Psoas muscle (tissue), 8 donors: ENCODE results near the gene THBD. TPM values are rescaled to one million over a fixed set of nuclear protein-coding genes. Genes with fewer than 3 reads are reported as not detected.

Source experiments
- ATAC-seq, 4 donors: fragments of 200-7000 bp; cut with Tn5 transposase; one replicate each; pipeline ENCODE4 v1.9.1; 2020; ENCODE audit warnings: moderate library complexity in 3 of 4, mild to moderate bottlenecking in 2 of 4
- DNase-seq, 2 donors: peaks; one replicate each; pipeline ENCODE4 v3.0.0-alpha.2; 2020
- H3K27ac ChIP-seq: fragments of 200-600 bp; one replicate; pipeline ENCODE4 v1.8.0; 2022
- H3K27me3 ChIP-seq, 3 donors: fragments of 200-600 bp in 1 of 3; one replicate each; pipeline versions ENCODE4 v1.6.1 to v1.8.0; 2013 to 2022; ENCODE audit warnings: low read length in 2 of 3, mild to moderate bottlenecking in 2 of 3, moderate library complexity in 1 of 3; ENCODE audit not compliant: insufficient read depth in 3 of 3
- H3K36me3 ChIP-seq, 2 donors: fragments of 200-600 bp in 1 of 2; one replicate each; pipeline versions ENCODE4 v1.6.1 to v1.8.0; 2013 to 2022; ENCODE audit warnings: low read depth in 1 of 2, mild to moderate bottlenecking in 1 of 2, moderate library complexity in 1 of 2; ENCODE audit not compliant: insufficient read depth in 1 of 2
- H3K4me1 ChIP-seq: fragments of 200-600 bp; one replicate; pipeline ENCODE4 v1.8.0; 2022
- H3K4me3 ChIP-seq: fragments of 200-600 bp; one replicate; pipeline ENCODE4 v1.8.0; 2022; ENCODE audit warnings: mild to moderate bottlenecking
- H3K9me3 ChIP-seq: fragments of 200-600 bp; one replicate; pipeline ENCODE4 v1.8.0; 2022
- whole genome bisulfite sequencing, 3 donors: extraction: QIAGEN DNeasy Blood & Tissue Kit; methylation state at CpG; one replicate each; pipeline versions ENCODE4 v1.1.6 to v1.1.7; 2013; 5-methylcytosine and 5-hydroxymethylcytosine counted together
- intact Hi-C, 2 donors: fragments of 100-400 bp; cut with DNase I; formaldehyde crosslinking; loops; one replicate each; pipeline versions ENCODE4 v1.11.0 to v1.14.2; 2022
- polyA plus RNA-seq, 3 donors: library from polyadenylated mRNA; stranded (reverse); fragments of 200-250 nt; gene quantifications; one replicate each; pipeline ENCODE4 v1.2.3, GENCODE V29; 2013
- total RNA-seq, 4 donors: library from RNA; stranded (reverse); fragmentation: NEBNext Ultra II Directional in 2 of 4; extraction: Animal tissue kit (Norgen Biotek cat#: 25700) in 2 of 4; gene quantifications; one replicate each; pipeline versions ENCODE4 v1.2.1 to v1.2.4, GENCODE V29; 2021 to 2023
- TF ChIP-seq, protein P1 (sequence below): fragments of 200-600 bp; IDR thresholded peaks from one replicate; pipeline ENCODE4 v1.8.0; 2022; ENCODE audit warnings: antibody characterized with exemption
- donor health status: healthy with polysubstance abuse.
- donor health status: DM: no; HTN: no; CAD: no; lungs with moderate emphysema.
- donor health status: Bipolar disorder and iron deficiency.
- donor health status: healthy.
- donor health status: DM: yes; HTN: yes; CAD: no.
- donor health status: DM: no; HTN: no; CAD: no.
- donor health status: DM: no; HTN: no; CAD: no.
- donor health status: DM: yes; HTN: yes; CAD: no.

Gene THBD
- total and polyA plus RNA-seq, 7 donors = 6.5 to 604 (median 50.0) TPM

DNA sequence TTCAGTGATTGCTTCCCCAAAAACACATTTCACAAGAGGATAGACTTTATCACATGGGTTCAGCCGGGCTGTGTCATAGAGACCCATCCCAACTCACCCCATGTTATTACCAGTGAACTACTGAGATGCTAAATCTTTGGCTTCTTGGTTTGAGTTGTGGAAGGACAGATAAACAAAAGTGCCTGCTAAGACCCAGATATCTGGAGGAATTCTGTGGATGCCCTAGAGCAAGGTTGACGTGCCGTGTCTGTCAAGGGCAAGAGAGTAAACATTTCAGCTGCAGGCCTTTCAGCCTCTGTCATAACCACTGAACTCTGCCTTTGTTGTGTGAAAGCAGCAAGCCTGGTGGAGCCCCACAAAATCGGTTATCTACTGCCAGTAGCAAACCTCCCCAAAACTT lies 11.2 kb upstream of the THBD start:
- 84 to 85% (median 85%) methylated on average over 4 of the region's 4 CpGs for WGBS, 3 donors
- TF ChIP-seq, protein P1, sequence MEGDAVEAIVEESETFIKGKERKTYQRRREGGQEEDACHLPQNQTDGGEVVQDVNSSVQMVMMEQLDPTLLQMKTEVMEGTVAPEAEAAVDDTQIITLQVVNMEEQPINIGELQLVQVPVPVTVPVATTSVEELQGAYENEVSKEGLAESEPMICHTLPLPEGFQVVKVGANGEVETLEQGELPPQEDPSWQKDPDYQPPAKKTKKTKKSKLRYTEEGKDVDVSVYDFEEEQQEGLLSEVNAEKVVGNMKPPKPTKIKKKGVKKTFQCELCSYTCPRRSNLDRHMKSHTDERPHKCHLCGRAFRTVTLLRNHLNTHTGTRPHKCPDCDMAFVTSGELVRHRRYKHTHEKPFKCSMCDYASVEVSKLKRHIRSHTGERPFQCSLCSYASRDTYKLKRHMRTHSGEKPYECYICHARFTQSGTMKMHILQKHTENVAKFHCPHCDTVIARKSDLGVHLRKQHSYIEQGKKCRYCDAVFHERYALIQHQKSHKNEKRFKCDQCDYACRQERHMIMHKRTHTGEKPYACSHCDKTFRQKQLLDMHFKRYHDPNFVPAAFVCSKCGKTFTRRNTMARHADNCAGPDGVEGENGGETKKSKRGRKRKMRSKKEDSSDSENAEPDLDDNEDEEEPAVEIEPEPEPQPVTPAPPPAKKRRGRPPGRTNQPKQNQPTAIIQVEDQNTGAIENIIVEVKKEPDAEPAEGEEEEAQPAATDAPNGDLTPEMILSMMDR = no peak
- H3K36me3 ChIP-seq = no peaks in the 10 kb centered on the region

DNA sequence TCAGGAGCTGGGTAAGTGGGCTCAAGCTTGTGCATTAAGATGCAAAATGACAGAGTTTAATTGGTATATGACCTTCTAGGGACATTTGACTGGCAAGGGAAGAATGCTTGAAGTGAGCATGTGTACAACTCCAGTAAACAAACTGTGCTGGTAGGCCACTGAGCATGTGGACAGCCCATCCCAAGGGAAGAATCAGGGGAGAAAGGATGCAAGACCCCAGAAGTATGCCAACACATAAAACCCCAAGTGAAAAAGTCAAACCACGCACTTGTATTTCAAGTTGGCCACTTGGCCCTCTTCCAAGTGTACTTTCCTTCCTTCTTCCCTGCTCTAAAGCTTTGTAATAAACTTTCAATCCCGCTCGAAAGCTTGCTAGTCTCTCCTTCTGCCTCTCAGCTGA lies 10.4 kb upstream of the THBD start:
- Histone ChIP-seq H3K27ac (no peak overlapping the region), H3K36me3 (no peaks in the 10 kb centered on the region), H3K4me3 (no peak overlapping the region), H3K9me3 (no peaks in the 10 kb centered on the region), H3K27me3 (no peaks in the 10 kb centered on the region), H3K4me1 (peaks cover 30% of the 10 kb centered on the region)
- ATAC-seq (no peak), DNase-seq (no peak)
- intact Hi-C loops = loop anchor here in 1 of 2 donors (2.0 to 10.0 kb wide), 2 partner anchors 65 to 175 kb away; no protein-coding TSS in a partner anchor
- TF ChIP-seq, protein P1 = no peak
- 51 to 63% (median 55%) methylated on average over 3 of the region's 3 CpGs for WGBS, 3 donors

More for the DNA sequence above, 11.2 kb upstream of the THBD start:
- ATAC-seq (no peak), DNase-seq (no peak)
- Histone ChIP-seq H3K4me1 (peaks cover 30% of the 10 kb centered on the region), H3K27ac (peak overlapping the region; percentile 62), H3K9me3 (no peaks in the 10 kb centered on the region), H3K4me3 (no peak overlapping the region), H3K27me3 (no peaks in the 10 kb centered on the region)
- intact Hi-C loops = loop anchor here in 1 of 2 donors (2.0 kb wide), 1 partner anchor 64 kb away; no protein-coding TSS in a partner anchor

DNA sequence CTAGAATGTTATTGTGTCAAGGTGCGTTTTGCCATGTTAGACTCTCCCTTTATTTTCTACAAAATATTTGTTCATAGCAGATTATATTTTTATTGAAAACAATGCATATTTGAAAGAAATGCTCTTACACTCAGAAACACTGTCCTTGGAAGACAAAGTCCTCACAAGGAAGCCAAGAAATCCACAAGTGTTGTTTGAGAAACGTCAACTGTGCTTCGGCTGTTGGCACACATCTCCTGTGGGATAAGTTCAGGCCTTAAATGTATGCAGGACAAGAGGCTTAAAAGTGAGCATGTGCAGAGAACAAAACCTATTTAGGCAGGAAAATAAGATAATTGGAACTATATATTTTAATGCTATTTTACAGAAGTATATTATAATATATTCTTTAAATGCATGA lies 9.5 kb upstream of the THBD start:
- H3K4me3 ChIP-seq = no peak overlapping the region
- intact Hi-C loops = loop anchor here in 1 of 2 donors (10.0 kb wide), 1 partner anchor 176 kb away; no protein-coding TSS in a partner anchor
- 61 to 89% (median 69%) methylated on average over 3 of the region's 3 CpGs for WGBS, 3 donors
- TF ChIP-seq, protein P1 = no peak
- DNase-seq (no peak), ATAC-seq (no peak)
- peaks cover 30% of the 10 kb centered on the region for H3K4me1 ChIP-seq
- no peak overlapping the region for H3K27ac ChIP-seq
- no peaks in the 10 kb centered on the region for H3K9me3 ChIP-seq
- H3K27me3 ChIP-seq = no peaks in the 10 kb centered on the region
- no peaks in the 10 kb centered on the region for H3K36me3 ChIP-seq

DNA sequence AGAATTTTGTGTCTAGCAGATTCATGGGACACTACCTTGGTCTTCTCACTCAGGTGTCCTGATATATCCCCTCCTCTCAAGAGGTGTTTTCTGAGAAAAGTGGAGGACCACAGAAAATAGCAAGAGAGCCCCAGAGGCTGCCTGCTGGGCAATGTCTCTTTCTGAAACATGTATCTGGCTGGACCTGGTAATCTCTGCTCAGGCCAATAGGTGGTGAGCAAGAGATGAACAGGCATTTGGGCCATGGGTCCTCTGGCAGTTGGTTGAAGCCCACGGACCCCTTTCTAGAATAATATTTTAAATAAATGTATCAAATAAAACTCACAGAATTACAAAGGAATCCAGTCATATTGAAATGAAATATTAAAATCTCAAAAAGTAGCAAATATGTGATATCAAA lies 8.8 kb upstream of the THBD start:
- intact Hi-C loops = loop anchor here in 1 of 2 donors (10.0 kb wide), 1 partner anchor 177 kb away; no protein-coding TSS in a partner anchor
- ATAC-seq = no peak
- WGBS, 3 donors = 71 to 84% (median 79%) methylated on average over 1 of the region's 1 CpG

More for the DNA sequence above, 8.8 kb upstream of the THBD start:
- Histone ChIP-seq H3K4me1 (peaks cover 30% of the 10 kb centered on the region), H3K27ac (no peak overlapping the region), H3K9me3 (no peaks in the 10 kb centered on the region), H3K4me3 (no peak overlapping the region), H3K27me3 (no peaks in the 10 kb centered on the region), H3K36me3 (no peaks in the 10 kb centered on the region)
- no peak for DNase-seq
- TF ChIP-seq, protein P1 = peak; percentile 12
